ENCODE measurements around the gene LRRC2. TPM values are rescaled to one million over a fixed set of nuclear protein-coding genes. Genes with fewer than 3 reads are reported as not detected.

Gene LRRC2
- total and polyA plus RNA-seq, 2 of the 13 experiments (the other 11 are each of a cell fraction or from before 2014, with no cell fraction given) = 0.27 to 0.58 TPM

DNA sequence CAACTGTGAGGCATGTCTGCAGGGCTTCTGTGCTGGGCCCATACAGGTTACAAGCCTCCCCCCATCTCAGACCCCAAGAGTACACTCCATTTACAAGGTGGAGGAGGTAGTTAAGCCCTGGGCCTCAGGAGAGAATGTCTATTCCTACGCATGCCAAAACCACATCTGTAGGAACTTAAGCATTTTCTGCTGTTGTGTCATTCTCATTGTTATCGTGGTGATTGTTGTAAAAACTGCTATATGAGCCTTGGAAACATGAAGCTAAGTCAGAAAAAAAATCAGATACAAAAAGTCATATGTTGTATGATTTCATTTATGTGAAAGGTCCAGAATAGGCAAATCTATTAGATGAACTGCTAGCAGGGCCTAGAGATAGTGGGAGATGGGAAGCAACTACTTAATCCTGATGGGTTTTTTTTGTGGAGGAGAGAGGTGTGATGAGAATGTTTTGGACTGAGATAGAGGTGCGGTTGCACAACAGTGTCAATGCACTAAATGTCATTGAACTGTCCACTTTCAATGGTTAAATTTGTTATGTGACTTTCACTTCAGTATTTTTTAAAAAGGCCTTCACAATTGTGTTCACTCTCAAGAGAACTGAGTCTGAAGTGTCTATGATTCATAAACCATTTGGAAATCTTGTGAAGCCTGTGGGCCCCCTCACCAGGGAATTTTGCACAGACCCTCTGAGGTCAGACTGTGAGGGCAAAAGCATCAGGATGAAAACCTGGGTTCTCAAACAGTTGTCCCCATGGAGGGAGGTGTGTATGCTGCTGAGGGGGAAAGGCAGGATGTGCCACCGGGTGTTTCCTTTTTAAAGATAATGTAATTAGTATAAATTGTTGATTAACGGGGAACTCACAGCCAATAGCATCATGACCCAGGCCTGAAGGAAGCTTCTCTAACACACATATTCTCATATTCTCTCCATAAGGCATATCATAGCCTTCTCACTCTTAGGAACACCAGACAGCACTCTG, 65.2 kb downstream of the LRRC2 start (continued):
- TF ChIP-seq ATF2 (CRISPR knock-in tag; IDR thresholded peaks at IDR 0.05) (no peak), ZNF10 (CRISPR knock-in tag; IDR thresholded peaks at IDR 0.05; ENCODE audit: borderline replicate concordance, low read depth) (no peak), HDAC6 (IDR thresholded peaks at IDR 0.05; ENCODE audit: low read depth, low read length) (no peak)

GRCh38 chr3:46498916-46499519, 67.1 kb downstream of the LRRC2 start:
- FAIRE-seq (no peak), ATAC-seq (peak; percentile 45; the same call in 2 of the 3 replicates), DNase-seq (ENCODE audit: low spot score) (no peak)
- in situ Hi-C loops (cut with HindIII; ENCODE audit: extremely low pct_ligation_motif_present, low pct_unique_long_range_greater_than_20kb) (no loop called here), intact Hi-C loops (cut with micrococcal nuclease; ENCODE audit: unreplicated experiment) (no loop called here)
- Histone ChIP-seq H3K4me1 (ENCODE audit: insufficient read depth, low read length) (peaks cover 13% of the 10 kb centered on the region), H3K4me2 (ENCODE audit: low read depth, low read length) (no peak overlapping the region), H4K20me1 (ENCODE audit: insufficient read depth, low read length) (0 out of 2 replicates have a peak, but pooled peaks cover 3% of the 10 kb centered on the region), H2AFZ (ENCODE audit: low read length) (no peak overlapping the region), H3K4me3 (replicated peaks in 1 of 3; ENCODE audit: insufficient read depth in 1 of 3, low read depth in 2 of 3, low read length in 3 of 3) (no peak overlapping the region), H3K27ac (ENCODE audit: extremely low read length, insufficient read depth, low read length) (no peak overlapping the region), H3K9me3 (ENCODE audit: low read length) (no peaks in the 10 kb centered on the region), H3K27me3 (ENCODE audit: control insufficient read depth in 1 of 2, insufficient read depth in 2 of 2, low read length in 2 of 2) (peaks cover 0 to 1% of the 10 kb centered on the region in 2 experiments; a peak in 2 of 5 replicates), H3K9ac (ENCODE audit: insufficient read depth, low read depth, low read length) (no peak overlapping the region), H3K79me2 (ENCODE audit: insufficient read depth, low read length) (no peaks in the 10 kb centered on the region), H3K36me3 (replicated peaks in 1 of 2; ENCODE audit: control insufficient read depth in 1 of 2, insufficient read depth in 2 of 2, low read length in 2 of 2) (no peaks in the 10 kb centered on the region)
- no peak for TF ChIP-seq POLR2A (IDR thresholded peaks at IDR 0.05; ENCODE audit: insufficient read depth in 1 of 2, low read depth in 2 of 2, low read length in 2 of 2)
- 64% methylated on average over 6 of the region's 6 CpGs for WGBS (ENCODE audit: low lambda C conversion rate)
- POLR2A ChIA-PET = interaction anchor here (1.7 kb wide), 1 partner anchor 59 kb away, joined by 4 read pairs; no protein-coding TSS in a partner anchor
- no TSS peak for BruUV-seq (replicated peaks)
- CTCF ChIA-PET (ENCODE audit: low intra/inter-chr PET ratio, low total read pairs) = no interaction called here

All from HepG2 (cell line).